NCI-H2081 treated with DMSO at 0.1 percent for 48 hours (cell line): ENCODE measurements around the gene CYP2A7.
"Not testable (repeated sequence)": the region's sequence is repeated elsewhere in the genome, so short reads cannot be mapped to it uniquely, and the experiment has no call there.

Experiments used
- DNase-seq: peaks from one replicate; lab custom pipeline; 2025; lab: John Stamatoyannopoulos, UW

CYP2A7 gene

DNA sequence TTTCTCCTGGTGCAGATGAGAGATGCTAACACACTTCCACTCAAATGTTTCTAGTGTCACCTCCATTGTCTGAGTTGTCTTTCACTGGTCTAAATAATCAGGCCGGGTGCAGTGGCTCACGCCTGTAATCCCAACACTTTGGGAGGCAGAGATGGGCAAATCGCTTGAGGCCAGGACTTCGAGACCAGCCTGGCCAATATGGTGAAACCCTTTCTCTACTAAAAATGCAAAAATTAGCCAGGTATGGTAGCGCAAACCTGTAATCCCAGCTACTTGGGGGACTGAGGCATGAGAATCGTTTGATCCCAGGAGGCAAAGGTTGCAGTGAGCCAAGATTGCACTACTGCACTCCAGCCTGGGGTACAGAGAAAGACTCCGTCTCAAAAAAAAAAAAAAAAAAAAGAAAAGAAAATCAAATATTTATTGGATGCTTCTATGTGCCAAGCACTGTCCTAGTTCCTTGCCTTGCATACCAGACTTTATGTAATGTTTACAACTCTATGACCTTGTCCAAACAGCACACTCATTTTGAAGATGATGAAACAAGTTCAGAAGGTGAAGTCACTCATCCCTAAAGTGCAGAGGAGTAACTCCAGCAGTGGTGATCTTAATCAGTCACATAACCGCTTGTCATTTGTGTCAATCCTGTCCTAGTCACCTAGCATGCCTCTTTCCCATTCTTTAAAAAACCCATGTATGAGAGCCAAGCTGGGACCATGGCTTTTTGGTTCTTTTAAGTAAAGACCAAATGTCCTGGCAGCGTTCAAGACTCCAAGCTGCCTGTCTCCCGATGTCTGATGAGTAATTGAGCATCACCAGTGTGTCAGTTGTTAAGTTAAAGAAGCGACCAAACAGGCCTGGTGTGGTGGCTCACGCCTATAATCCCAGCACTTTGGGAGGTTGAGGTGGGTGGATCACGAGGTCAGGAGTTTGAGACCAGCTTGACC is 15.1 kb upstream of the CYP2A7 start:
- DNase-seq, result not testable (repeated sequence)

DNA sequence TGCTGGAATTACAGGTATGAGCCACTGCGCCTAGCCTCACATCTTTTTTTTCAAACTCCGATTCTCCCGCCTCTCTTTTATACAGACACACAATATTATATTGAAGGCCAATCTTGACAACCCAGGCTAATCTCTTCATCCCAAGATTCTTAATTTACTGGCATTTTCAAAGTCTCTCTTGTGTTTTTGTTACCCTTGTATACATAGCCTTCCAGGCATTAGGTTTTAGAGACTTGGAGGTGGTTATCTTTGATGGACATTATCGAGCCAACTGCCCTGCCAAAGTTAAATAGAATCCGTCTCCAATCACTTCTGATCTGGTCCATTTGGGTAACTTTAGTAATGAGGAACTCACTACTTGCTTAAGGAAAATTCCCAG is 14.4 kb upstream of the CYP2A7 start:
- DNase-seq, result no peak

DNA sequence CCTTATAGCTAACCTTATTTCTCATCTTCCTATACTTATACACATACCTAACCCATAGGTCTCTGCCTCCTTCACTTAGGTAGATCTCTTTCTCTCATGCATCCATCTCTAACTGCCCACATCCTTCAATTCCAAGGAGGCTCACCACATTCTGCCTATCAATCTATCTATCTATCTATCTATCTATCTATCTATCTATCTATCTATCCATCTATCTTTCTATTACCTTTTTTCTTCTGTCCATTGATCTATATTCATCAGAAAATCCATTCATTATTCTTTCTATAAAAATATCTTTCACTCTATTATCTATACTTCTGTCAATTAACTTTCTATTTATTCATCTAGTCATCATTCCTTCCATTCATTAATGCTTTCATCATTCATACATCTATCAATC is 11.1 kb upstream of the CYP2A7 start:
- DNase-seq, result no peak

DNA sequence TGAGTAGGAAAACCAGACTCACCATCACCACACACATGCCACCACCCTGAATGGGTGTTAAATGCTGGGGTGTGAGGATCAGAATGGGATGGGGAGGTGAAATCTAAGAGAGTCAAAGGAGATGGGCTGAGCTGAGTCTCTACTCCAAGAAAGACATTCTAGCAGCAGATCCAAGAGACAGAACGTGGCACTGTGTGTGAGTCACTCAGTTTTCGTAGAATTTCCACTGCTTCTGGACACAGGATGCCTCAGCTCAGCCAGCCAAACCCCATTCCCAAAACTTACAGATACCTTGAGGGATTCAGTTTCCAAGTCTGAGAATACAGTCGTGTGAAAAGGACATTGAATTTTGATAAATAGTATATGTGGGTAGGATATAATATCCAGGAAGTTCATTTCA is 7.3 kb upstream of the CYP2A7 start:
- DNase-seq, result no peak

DNA sequence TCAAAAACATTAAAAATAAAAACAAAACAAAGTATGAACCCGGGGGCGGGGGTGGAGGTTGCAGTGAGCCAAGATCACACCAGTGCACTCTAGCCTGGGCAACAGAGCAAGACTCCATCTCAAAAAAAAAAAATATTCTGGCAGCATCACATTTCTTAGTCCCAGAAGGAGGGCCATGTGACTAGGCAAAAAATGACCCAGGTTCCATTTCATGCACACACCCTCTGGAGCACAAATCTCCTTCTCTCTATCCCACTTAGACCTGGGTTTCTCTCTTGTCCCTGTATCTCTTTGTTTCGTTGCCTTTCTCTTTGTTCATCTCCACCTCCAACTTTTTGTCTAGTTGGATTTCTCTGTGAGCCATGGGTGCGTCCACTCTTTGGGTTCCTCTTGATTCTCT is 6.2 kb upstream of the CYP2A7 start:
- no peak for DNase-seq

DNA sequence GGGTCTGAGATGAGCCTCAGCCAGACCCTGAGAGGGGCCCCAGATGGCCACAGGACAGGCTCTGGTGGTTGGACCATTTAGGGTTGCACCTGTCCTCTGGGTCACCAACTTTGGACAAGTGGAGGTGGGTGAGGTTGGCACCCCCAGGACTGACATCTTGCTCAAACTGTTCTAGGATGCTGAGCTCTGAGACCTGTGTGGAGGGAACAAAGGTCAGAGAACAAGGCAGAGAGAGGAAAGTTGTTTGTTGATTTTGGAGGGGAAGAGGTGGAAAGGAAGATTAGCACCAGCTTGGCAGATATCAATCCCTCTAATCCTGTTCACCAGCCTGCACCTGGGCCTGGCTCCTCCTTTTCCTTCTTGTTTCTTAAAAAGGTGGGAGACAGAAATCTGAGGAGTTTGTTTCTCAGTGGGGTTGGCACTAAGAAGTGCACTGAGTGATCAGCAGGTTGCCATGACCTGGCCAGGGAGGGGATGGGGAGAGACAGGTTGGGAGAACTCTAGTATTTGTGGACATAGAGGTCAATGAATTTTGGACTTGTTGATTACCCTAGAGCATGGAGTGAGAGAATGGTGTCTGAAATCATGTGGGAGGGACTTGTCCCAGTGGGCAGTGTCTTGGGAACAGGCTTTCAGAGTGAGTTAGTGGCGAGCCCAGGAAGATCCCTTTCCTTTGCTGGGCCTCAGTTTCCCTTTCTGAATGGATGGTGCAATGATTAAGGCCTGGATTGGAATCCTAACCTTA is 2.3 kb upstream of the CYP2A7 start:
- not testable (repeated sequence) for DNase-seq

DNA sequence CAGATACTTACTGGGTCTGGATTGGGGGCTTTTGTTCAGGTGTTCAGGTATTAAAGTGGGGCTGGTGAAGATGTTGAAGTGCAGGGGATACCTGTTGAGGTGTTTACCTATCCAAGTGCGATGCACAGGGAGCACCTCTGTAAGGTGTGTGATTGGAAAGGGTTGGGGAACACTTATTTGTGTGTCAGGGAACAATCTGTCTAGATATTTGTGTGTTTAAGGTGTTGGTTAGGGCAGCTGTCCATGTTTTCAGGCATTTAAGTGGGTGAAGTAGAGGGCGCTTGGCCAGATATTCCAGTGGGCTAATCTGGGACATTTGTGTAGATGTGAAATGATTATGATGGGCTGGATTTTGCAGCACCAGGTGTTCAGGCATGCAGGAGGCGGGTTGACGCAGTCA is 2.7 kb downstream of the CYP2A7 start:
- DNase-seq, result not testable (repeated sequence)

DNA sequence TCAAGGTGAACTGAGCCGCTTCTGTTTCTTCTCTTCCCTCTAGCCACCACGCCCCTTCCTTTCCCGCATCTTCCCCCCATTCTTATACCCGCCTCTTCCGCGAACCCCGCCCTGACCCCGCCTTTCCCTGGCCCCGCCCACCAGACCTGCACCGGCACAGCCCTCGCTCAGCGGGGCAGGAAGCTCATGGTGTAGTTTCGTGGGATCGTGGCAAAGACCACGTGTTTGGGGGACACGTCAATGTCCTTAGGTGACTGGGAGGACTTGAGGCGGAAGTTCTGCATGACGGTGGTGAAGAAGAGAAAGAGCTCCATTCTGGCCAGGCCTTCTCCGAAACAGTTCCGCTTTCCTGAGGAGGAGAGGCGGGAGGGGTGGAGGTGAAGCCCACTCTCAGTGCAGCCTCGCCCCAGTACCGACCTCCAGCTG is 6.5 kb downstream of the CYP2A7 start:
- DNase-seq, result not testable (repeated sequence)

DNA sequence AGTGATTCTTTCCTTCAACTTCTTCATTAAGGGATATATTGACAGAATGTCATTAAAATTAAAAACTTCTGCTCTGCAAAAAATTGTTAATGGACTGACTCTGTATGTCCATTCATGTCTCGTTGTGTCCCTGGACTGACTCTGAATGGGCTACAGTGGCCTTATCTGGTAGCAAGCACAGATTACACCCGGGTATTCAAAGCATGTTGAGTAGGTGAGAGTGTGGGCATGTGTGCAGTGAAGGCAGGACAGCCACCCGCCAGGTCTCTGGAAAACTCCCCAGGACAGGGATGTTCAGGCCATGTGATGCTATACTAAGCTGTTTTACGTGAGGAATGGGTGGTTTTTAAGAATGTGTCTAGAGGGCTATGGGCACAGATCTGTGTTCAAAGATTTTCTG is 7.2 kb downstream of the CYP2A7 start:
- DNase-seq, result not testable (repeated sequence)

DNA sequence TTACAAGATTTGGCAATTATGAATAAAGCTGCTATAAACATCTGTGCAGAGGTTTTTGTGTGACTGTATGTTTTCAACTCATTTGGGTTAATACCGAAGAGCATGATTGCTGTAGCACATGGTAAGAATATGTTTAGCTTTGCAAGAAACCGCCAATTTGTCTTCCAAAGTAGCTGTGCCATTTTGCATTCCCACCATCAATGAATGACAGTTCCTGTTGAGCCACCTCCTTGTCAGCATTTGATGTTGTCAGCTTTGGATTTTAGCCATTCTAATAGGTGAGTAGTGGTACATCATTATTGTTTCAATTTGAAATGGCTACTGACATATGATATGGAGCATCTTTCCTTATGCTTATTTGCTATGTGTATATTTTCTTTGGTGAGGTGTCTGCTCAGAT is 8.2 kb downstream of the CYP2A7 start:
- not testable (repeated sequence) for DNase-seq

DNA sequence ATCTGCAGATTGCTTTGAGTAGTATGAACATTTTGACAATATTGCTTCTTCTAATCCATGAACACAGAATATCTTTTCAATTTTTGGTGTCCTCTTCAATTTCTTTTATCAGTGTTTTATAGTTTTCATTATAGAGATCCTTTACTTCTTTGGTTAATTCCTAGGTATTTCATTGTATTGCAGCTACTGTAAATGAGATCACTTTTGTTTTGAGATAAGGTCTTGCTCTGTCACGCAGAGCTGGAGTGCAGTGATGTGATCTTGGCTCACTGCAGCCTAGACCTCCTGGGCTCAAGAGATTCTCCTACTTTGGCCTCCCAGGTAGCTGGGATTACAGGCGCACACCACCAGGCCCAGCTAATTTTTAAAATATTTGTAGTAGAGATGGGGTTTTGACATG is 9.8 kb downstream of the CYP2A7 start:
- no peak for DNase-seq

DNA sequence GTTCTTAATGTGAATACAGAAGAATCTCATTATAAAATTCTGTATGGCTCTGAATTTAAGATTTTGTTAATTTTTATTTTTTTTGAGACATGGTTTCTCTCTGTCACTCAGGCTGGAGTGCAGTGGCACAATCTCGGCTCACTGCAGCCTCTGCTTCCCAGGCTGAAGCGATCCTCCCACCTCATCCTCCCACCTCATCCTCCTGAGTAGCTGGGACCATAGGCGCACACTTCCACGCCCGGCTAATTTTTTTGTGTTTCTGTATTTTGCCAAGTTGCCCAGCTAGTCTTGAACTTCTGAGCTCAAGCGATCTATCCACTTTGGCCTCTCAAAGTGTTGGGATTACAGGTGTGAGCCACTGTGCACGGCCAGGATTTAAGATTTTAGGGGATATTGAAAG is 14.3 kb downstream of the CYP2A7 start:
- no peak for DNase-seq

DNA sequence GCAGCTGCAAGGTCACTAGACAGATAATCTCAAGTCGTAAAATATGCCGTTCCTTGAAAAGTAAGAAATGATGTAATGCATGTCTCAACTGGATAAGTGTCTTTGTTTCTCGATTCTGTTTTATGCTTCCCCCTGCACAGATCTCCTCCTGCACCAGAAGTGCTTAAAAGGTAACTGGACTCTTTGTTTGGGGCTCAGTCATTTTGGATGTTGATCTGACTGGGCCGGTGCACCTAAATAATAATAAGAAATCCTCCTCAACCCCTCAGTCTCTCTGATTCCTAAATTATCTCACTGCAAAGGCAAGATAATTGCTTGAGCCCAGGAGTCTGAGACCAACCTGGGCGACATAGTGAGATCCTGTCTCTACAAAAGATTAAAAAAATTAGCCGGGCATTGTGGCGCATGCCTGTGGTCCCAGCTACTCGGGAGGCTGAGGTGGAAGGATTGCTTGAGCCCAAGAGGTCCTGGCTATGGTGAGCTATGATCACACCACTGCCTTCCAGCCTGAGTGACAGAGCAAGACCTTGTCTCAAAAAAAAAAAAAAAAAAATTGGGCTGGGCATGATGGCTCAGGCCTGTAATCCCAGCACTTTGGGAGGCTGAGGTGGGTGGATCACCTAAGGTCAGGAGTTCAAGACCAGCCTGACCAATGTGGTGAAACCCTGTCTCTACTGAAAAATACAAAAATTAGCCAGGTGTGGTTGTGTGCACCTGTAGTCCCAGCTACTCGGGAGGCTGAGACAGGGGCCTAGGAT is 17.1 kb downstream of the CYP2A7 start:
- DNase-seq, result not testable (repeated sequence)

DNA sequence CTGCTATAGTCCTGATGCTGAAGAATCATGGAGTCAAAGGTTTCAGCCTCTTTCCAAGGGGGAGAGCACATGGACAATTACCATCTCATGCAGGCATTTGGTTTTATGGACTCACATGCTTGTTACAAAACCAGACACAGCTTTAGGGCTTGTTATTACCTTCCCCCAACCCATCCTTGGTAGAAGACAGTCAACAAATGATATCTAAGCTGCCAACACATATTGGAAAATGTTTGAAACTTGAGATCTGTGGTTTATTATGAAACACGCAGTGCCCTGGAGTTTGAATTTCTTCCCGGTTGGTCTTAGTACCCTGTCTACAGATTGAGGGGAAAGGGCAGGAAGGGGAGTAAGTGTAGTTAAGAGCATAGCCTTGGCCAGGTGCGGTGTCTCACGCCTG is 19.2 kb downstream of the CYP2A7 start:
- DNase-seq, result no peak

DNA sequence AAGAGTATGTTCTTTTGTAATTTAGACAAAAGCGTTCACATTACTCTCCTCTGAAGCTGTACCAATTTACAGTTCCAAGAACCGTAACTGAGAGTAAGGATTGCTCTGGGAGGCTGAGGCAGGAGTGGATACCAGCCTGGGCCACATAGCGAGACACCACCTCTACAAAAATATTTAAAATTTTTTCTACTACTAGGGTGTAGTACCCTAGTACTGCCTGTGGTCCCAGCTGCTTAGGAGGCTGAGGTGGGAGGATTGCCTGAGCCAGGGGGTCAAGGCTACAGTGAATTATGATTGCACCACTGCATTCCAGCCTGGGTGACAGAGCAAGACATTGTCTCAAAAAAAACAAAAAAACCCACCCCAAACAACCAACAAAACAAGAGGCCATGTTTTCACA is 19.7 kb downstream of the CYP2A7 start:
- no peak for DNase-seq

DNA sequence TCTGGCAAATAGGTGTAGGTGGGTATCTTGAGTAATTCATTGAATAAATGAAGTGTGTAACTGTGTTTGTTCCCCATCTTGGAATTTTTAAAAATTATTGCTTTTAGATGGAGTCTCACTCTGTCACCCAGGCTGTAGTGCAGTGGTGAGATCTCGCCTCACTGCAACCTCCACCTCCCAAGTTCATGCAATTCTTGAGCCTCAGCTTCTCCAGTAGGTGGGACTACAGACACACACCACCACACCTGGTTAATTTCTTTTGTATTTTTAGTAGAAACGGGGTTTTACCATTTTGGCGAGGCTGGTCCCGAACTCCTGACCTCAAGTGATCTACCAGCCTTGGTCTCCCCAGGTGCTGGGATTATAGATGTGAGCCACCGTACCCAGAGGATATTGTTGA is 23.9 kb downstream of the CYP2A7 start:
- no peak for DNase-seq

DNA sequence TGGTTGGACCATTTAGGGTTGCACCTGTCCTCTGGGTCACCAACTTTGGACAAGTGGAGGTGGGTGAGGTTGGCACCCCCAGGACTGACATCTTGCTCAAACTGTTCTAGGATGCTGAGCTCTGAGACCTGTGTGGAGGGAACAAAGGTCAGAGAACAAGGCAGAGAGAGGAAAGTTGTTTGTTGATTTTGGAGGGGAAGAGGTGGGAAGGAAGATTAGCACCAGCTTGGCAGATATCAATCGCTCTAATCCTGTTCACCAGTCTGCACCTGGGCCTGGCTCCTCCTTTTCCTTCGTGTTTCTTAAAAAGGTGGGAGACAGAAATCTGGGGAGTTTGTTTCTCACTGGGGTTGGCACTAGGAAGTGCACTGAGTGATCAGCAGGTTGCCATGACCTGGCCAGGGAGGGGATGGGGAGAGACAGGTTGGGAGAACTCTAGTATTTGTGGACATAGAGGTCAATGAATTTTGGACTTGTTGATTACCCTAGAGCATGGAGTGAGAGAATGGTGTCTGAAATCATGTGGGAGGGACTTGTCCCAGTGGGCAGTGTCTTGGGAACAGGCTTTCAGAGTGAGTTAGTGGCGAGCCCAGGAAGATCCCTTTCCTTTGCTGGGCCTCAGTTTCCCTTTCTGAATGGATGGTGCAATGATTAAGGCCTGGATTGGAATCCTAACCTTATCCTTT is 29.4 kb downstream of the CYP2A7 start:
- not testable (repeated sequence) for DNase-seq

DNA sequence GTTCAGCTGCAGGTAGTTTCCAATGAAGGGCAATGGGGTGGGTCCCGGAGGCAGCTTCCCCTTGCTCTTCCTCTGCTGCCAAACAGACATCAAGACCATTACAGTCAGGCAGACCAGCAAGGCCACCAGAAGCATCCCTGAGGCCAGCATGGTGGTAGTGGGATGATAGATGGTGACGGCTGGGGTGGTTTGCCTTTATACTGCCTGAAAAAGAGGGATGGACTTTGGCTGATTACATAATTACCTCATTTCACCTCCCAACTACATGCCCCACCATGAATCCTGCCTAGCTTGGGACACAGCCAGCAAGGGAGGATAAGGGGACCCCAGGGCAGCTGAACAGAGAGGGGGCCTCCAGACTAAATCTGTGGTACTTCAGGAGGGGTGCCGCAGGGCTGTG is 31.8 kb downstream of the CYP2A7 start, which contains the start of gene CYP2A6:
Gene CYP2A6 (minus strand): TSS at position 171 of the 400 bp plus-strand sequence. CDS start 21 bp downstream, at position 150.
- not testable (repeated sequence) for DNase-seq

DNA sequence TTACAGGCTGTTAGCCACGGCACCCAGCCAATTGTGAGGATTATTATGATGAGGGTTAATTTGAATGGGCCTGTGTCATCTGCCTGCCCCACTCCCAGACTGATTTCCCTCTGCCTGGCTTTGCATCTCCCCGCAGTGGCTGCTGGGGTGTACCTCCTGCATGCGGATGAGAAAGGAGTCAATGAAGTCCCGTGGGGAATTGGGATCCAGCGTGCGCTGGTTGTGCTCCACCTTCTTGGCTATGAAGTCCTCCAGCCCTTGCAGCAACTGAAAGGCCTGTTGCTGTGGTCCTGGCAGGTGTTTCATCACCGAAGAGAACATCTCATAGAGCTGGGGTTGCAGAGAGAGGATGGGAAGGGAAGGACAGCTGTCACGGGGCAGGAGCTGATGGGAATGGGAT is 35.3 kb downstream of the CYP2A7 start:
- not testable (repeated sequence) for DNase-seq

DNA sequence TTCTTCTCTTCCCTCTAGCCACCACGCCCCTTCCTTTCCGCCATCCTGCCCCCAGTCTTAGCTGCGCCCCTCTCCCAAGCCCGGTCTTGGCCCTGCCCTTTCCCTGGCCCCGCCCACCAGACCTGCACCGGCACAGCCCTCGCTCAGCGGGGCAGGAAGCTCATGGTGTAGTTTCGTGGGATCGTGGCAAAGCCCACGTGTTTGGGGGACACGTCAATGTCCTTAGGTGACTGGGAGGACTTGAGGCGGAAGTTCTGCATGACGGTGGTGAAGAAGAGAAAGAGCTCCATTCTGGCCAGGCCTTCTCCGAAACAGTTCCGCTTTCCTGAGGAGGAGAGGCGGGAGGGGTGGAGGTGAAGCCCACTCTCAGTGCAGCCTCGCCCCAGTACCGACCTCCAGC is 38.4 kb downstream of the CYP2A7 start:
- not testable (repeated sequence) for DNase-seq

DNA sequence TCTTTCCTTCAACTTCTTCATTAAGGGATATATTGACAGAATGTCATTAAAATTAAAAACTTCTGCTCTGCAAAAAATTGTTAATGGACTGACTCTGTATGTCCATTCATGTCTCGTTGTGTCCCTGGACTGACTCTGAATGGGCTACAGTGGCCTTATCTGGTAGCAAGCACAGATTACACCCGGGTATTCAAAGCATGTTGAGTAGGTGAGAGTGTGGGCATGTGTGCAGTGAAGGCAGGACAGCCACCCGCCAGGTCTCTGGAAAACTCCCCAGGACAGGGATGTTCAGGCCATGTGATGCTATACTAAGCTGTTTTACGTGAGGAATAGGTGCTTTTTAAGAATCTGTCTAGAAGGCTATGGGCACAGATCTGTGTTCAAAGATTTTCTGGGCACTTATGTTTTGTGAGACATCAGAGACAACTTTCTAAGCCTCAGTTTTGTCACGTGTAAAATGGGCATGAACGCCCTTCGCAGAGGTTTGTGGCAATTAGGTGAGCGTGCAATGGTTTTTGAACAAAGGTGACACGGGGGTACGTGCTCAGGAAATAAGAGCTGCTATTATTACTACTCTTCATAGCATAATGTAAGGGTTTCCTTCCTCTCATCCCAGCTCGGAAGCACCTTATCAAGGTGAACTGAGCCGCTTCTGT is 38.9 kb downstream of the CYP2A7 start:
- not testable (repeated sequence) for DNase-seq
